NCI-H1930 (cell line): Measurements from ENCODE around the gene ZNF532.
"Not testable (repeated sequence)": the region's sequence is repeated elsewhere in the genome, so short reads cannot be mapped to it uniquely, and the experiment has no call there.

Experiments used
- DNase-seq, 2 experiments: peaks; one replicate each; lab custom pipeline; 2025; lab: John Stamatoyannopoulos, UW

Gene ZNF532

DNA sequence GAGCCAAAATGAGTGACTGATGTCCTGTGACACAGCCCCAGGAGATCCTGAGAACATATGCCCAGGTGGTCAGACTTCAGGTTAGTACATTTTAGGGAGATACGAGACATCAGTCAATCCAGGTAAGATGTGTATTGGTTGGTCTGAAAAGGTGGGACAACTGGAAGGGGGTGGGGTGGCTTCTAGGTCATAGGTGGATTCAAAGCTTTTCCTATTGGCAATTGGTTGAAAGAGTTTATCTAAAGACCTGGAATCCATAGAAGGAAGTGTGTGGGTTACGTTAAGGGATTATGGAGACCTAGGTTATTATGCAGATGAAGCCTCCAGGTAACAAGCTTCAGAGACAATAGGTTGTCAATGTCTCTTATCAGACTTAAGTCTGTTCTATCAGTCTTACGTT, 136.5 kb downstream of the ZNF532 start:
- no peak for DNase-seq

DNA sequence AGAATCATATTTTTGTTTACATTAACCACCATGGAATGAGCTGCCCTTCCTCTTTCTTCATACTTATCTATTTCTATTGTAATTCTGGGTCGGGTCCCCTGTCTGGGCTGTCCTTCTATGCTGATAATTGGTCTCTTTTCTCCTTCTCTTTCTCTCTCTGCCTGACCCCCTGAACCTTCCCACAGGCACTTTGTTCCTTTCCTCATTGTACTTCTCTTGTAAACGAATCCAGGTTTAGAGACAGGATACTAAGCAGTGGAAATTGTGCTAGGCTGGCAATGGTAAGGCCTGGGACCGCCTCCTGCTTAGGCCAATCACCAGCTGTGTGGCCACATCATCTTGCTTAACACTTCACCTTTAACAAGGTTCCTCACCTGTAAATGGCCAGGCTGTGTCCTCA, 137.0 kb downstream of the ZNF532 start:
- no peak for DNase-seq

DNA sequence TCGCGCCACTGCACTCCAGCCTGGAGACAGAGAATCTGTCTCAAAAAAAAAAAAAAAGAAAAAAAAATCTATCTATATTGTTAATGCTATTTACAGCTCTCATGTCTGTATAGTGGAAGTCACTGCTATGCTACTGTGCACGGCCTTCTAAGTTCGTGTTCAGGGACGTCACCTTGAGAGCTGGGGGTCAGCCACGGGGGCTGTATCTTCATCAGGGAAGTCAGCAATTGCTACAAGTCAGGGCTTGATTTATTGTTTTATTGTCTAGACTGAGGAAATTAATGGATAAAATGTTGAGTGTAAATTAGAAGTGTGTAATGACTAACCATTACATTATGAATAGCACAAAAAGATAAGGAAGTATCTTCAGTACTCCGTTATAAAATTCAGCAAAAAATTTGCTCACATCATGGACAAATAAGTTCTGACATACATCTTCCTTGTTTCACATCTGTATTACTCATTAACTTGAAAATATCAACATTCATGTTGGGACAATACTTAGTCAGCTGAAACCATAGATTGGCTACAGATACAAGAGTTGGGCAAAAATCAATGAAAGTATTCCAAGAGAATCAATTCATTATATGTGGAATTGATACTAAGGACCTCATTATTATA, 138.4 kb downstream of the ZNF532 start:
- DNase-seq: no peak

DNA sequence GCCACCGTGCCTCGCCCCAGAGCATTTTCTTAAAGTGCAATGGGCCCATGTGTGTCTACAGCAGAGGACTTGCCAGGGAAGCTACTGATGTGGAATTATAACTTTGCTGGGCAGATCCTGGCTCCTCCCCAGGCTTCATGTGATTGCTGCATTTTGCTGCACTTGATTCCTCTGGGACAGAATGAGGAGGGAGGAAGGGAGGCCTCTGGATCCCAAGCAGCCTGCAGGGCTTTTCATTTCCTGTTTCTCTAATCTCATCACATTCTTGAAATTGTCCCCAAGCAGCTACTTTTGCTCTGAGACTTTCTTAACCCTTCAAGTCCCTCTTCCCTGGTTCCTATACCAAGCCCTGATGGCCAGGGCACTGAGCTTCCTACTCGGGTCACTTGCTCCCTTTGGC, 140.6 kb downstream of the ZNF532 start:
- no peak for DNase-seq

DNA sequence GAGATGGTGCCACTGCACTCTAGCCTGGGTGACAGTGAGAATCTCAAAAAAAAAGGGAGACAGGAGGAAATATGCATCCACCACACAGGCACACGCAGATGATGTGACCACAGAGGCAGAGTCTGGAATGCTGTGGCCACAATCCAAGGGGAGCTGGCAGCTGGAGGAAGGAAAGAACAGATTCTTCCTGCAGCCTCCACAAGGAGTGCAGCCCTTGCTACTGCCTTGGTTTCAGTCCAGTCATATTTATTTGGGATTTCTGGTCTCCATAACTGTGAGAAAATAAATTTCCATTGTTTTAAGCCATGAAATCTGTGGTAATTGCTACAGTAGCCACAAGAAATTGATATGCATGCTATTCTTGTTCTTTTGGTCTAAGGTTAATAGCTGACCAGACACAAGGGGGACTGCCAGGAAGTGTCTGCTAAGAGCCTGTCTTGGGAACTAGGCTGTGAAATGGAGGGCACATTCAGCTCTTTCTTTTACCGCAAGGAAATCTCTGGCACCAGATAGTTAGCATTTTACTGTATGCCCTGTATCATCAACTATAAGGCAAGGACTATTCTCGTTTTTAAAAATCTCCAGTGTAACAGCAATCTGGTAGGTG, 141.9 kb downstream of the ZNF532 start:
- no peak for DNase-seq

DNA sequence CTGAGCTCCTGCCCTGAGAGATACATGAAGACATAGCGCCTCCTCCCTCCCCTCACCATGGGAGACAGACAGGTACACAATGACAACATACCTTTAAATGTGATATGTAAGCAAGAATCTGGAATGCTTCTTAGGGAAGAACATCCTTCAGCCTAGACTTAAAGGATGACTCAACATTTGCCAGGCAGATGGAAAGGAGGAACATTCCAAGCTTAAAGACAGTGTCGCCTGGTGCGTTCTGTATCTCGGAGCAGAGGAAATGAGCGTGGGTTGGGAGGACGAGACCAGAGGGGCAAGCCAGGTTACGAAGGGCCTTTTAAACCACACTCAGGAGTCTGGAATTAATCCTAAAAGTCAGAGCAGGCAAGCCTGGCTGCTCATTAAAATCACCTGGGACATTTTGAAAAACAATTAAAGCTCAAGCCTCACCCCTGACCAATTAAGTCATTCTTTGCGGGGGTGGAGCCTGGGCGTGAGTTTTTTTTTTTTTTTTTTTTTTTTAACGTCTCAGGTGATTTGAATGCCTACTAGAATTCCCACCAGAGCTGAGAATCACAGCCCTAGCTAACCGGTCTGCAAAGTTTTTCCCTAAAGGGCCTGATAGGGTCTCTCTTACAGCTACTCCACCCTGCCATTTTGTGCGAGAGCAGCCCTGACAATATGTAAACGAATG, 143.8 kb downstream of the ZNF532 start:
- no peak for DNase-seq

DNA sequence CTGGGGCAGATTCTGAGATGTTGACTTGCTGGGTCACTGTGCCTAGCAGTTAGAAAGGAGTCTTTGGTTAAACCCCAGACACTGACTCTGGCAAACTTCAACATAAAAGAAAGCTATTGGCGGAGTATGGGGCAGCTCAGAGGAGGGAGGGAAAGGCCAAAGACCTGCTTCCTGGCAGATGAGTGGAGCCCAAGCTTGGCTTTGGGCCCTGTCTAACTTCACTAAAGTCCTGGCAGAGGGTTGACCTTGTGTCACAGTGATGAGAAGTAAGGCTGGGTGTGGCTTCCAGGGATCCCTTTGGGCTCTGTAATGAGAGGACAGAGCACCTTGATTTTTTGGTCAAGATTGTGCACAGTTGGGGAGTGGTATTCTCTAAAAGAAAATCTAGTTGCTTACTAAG, 145.2 kb downstream of the ZNF532 start:
- DNase-seq: no peak

DNA sequence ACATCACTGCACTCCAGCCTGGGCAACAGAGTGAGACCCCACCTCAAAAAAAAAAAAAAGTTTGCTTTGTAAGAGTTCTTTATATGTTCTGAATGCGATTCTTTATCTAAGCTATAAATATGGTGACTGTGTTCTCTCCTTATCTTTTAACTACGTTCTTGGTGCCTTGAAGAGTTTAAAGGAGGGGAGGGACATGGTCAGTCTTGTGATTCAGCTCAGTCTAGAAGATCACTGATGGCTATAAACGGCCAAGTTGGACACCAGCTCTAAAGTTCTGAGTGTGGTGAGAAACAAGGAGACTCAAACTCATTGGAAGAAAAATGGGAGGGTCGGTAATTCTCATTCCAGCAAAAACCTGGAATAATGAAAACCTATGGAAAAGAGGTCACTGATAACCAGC, 146.6 kb downstream of the ZNF532 start:
- DNase-seq: no peak

DNA sequence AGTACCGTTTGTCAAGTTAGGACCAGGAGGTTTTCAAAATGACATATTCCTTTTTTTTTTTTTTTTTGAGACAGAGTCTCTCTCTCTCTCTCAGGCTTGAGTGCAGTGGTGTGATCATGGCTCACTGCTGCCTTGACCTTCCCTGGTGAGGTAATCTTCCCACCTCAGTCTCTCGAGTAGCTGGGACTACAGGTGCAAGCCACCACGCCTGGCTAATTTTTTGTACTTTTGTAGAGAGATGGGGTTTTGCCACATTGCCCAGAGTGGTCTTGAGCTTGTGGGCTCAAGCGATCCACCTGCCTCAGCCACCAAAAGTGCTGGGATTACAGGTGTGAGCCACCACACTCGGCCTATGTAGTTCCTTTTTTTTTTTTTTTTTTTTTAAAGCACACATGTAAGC, 147.1 kb downstream of the ZNF532 start:
- DNase-seq: no peak

DNA sequence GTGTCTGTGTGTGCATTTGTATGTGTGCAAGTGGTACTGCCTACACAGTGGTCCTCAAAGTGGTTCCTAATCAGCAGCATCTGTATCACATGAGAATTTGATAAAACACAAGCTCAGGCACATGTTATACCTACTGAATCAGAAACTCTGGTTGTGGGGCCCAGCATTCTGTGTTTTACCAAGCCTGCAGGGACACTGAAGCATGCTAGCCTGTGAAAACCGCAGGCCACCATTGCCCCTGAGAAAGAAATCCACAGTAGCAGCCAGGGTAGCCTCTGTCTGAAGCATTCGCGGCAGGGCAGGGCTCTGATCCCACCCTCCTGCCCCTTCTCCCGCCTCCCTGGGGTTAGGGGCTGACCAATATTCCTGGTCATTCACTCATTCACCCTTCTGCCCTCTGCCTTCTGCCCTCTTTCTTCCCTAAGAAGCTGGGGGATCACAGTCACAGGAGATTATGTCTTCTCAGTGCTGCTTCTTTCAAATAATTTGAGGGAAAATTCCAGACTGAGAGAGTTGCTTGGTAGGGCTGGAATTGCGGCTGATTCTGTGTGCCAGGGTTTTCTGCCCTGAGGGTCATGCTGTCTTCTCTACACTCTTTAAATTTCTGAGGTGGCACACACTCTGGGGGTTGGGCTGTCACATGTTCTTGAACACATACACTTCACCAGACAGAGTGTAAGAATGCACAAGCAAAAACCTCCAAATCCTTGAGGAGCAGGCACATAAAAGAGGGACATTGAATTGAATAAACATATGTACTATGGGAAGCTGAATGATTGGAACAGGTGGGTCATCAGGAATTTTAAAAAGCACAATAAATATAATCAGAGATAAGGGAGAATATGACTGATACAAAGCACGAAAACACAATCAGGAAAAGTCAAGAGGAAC, 148.4 kb downstream of the ZNF532 start:
- no peak for DNase-seq

DNA sequence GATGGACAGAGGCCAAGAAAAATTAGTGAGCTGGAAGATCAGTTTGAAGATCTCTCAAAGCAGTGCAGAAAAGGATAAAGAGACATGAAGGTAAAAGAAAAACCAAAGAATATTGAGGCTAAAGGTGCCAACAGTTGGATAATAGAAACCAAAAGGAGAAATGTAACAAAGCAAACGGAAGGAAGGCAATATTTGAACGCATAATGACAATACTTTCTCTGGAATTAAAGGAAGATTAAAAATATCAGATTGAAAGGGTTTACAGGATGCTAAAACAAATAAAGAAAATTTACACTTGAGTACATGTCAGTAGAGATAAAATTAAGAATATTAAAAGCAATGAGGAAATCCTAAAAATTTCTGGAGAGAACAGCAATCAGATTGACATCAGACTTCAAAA, 149.1 kb downstream of the ZNF532 start:
- DNase-seq: no peak

DNA sequence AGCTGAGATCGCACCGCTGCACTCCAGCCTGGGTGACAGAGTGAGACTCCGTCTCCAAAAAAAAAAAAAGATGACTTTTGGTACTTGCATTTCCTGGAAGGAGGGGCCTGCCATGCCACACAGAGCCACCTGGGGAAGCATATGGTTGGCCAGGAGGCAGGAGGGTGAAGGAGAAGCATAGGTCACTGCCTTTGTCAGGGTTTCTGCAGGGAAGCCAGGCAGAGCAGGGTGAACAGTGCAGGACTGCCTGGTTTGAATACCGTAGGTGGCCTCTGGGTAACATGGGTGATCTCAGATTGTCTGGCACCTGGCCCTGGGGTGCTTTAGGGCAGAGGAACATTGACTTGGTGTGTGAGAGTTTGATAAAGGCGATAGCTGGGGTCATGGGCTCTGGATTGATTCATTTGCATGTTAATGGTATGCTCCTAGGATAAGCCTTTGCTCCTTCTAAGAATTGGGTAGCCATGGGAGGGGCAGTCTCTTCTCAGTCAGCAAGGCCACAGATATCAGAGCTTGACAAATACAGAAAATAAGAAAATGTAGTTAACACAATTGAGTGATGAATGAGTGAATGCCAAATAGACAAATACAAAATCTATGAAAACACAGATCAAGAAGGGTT, 151.0 kb downstream of the ZNF532 start:
- DNase-seq: no peak

DNA sequence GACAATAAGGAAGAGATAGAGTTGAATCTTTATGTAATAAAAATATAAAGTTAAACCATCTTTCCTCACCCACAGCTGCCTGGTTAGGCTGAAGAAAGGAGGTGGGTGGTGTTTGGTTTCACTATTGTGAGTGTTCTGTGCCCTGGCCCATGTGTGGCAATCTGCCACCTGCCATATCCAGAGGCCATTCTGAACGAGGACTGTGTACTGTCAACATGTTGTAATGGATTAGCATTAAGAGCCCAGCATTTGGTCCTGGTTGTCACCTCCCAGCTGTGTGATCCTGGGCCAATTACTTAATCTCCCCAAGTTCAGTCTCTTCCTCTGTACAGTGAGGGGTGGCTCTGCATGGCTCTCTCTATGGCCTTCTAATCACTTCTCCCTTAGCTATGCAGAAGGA, 156.8 kb downstream of the ZNF532 start:
- DNase-seq: no peak

DNA sequence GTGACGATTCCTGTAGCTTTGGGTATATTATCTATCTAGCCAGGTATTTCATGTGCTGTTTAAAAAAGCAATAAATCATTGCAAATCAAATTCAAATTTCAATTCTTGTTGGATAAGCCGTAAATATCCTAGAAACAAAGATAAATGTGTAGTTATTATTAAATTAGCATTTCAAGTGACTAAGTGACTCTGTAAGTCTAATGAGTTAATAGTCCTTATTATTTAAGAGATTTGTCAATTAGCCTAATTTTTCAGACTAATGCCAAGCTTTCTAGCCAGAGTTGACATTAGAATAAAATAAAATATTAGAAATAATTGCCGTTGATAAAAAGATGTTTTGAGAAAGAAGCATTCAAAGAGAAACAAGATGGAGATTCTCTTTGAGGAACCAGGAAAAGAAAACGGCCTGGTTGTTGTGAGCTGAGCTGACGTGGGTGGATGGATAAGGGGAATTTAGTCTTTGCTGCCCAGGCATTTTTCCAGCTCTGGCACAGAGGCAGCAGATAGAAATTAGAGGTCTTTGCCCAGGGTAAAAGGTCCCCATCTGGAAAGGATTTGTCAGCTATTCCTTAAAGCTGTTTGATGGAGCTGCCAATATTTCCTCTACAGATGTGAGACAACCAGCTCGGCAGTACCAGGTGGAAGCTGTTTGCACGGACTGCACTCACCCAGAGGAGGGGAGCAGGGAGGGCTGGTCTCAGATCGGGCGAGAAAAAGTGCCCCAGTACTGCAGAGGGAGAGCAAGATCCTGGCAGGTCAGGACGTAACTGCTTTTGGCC, 157.7 kb downstream of the ZNF532 start:
- no peak for DNase-seq

DNA sequence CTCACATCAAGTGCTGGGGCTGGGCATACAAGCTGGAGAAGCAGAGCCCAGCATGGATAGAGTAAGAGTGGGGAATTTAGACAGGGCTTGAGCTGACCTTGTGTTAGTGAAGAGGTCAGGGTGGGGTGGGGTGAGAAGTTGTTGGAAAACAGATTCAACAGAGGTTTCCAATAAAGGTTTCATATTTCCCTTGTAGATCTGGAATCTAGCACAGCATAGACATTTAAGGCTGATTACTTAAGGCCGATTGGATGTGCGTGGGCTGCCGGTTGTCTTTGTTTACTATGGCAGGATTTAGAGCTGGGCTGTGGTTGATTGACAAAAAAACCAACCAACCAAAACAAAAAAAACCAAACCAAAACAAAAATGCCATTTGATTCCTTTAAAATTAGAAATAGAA, 160.2 kb downstream of the ZNF532 start:
- DNase-seq: no peak

DNA sequence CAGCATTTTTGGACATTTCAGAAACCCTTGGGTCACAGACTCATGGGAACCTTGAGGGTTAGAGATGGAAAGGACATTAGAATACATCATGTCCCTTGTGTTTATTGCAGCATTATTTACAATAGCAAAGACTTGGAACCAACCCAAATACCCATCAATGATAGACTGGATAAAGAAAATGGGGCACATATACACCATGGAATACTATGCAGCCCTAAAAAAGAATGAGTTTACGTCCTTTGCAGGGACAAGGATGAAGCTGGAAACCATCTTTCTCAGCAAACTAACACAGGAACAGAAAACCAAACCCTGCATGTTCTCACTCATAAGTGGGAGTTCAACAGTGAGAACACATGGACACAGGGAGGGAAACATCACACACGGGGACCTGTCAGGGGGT, 160.9 kb downstream of the ZNF532 start:
- not testable (repeated sequence) for DNase-seq

DNA sequence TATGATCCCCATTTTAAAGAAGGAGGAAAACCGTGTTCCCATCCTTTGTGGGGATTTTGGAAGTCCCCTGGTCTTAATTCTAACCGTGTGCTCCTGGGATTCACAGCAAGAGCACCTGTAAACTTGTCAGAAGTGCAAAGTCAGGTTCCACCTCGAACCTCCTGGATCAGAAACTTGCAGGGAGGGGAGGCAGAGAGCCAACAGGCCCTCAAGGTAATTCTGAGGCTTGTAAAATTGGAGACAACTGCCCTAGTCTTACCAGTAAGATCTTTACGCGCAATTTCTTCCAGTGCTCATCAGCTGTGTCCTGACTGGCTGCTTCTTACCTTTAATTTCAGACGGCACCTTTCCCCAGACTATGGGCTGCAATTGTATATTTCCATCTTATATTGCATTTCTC, 161.7 kb downstream of the ZNF532 start:
- DNase-seq: no peak

DNA sequence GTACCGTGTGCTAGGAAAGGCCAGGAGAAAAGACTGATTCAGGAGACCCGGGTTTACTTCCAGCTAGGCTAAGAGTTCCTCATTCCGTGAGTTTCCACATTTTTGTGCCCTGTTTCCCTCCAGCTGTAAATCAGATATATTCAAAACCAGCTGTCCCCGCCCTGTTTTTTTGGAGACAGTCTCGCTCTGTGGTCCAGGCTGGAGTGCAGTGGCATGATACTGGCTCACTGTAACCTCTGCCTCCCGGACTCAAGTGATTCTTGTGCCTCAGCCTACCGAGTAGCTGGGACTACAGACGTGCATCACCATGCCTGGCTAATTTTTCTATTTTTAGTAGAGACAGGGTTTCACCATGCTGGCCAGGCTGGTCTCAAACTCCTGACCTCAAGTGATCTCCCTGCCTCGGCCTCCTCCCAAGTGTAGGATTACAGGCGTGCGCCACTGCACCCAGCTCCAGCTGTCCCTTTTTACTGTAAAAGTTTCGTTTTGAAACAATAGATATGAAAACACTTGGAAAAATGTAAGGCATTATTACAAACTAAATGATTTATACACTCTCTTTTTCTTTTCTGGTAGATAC, 162.2 kb downstream of the ZNF532 start:
- DNase-seq: no peak

DNA sequence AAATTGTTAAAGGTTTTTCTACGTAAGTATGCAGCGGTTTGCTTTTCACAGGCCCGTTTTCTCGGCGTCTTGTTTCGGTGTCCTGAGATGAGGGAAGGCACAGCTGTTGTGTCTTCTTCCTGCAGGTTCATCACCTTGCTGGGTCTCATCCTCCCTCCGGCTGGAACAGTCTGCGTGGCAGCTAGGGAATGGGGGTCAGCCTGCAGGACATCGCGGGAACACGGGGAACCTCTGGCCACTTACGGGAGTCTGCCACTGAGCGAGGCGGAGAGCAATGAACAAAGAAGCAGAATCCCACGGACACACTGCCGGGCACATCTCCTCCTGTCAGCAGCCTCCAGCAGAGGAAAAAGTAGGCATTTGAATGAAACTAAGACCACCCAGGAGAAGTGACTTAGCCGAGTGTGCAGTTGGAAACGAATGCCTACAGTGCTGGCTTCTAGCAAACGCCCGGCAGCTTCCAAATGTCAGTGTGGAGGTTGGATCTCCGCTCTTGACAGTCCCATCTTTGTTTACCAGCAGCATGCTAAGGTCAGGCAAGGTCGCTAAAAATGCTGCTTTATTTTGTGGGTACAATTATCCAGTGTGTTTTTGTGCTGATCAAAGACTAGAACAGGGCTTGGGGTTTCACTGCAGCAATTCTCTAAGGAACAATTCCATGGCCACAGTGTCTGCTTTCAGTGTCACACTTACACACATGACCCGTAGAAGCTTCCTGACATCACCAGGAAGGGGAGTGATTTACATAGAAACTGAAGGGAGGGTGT, 165.2 kb downstream of the ZNF532 start:
- no peak for DNase-seq

DNA sequence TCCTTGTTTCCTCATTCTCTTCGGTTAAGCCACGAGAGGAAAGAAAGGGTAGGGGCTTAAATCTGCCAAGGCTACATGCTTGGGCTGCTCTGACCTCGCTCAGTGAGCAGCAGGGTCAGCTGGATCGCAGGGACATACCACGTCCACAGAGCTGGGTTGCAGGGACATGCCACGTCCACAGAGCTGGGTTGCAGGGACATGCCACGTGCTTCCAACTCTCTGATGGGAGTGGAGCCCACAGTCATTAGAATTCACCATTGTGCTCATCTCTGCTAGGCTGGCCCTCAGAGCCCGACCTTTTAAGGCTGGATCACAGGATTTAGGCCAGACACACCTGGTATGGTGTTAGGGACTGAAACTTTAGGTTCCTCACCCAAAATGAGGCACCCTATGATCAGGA, 167.6 kb downstream of the ZNF532 start:
- DNase-seq: no peak
